NCI-H1417 (cell line): ENCODE data around the gene AOC1.
A peak's percentile ranks its signal among the peaks of the same experiment; 100 is the strongest.
"Not testable (repeated sequence)": the region's sequence is repeated elsewhere in the genome, so short reads cannot be mapped to it uniquely, and the experiment has no call there.

Experiments
- DNase-seq, 3 experiments: peaks; one replicate each; lab custom pipeline; 2025; lab: John Stamatoyannopoulos, UW

The AOC1 gene

GRCh38 chr7:150897502-150898474 lies 45.5 kb downstream of the AOC1 start:
- peak in 1 of 3 experiments; percentile 22 for DNase-seq

- peak; percentile 79 to 91 (median 84) for DNase-seq
Observed at GRCh38 chr7:150898475-150899011, 46.2 kb downstream of the AOC1 start.

- DNase-seq: no peak
Observed at GRCh38 chr7:150900675-150901074, 48.4 kb downstream of the AOC1 start.

GRCh38 chr7:150901160-150902035 lies 49.1 kb downstream of the AOC1 start:
- peak in 2 of 3 experiments; percentile 46 to 49 for DNase-seq

- DNase-seq: no peak
Observed at GRCh38 chr7:150902078-150903033, 50.0 kb downstream of the AOC1 start.

- DNase-seq: peak in 2 of 3 experiments; percentile 40 to 73
Observed at GRCh38 chr7:150903606-150904005, 51.3 kb downstream of the AOC1 start.

GRCh38 chr7:150904011-150904909 lies 51.9 kb downstream of the AOC1 start:
- DNase-seq: no peak

GRCh38 chr7:150908173-150908572 lies 55.9 kb downstream of the AOC1 start:
- DNase-seq: no peak

GRCh38 chr7:150909200-150909995 lies 57.1 kb downstream of the AOC1 start:
- DNase-seq: no peak

GRCh38 chr7:150910305-150910995 lies 58.1 kb downstream of the AOC1 start:
- DNase-seq: not testable (repeated sequence)

GRCh38 chr7:150910996-150911422 lies 58.7 kb downstream of the AOC1 start:
- DNase-seq: no peak
